Measurements from ENCODE around the gene CWF19L1.
A peak's percentile ranks its signal among the peaks of the same experiment; 100 is the strongest.

DNA sequence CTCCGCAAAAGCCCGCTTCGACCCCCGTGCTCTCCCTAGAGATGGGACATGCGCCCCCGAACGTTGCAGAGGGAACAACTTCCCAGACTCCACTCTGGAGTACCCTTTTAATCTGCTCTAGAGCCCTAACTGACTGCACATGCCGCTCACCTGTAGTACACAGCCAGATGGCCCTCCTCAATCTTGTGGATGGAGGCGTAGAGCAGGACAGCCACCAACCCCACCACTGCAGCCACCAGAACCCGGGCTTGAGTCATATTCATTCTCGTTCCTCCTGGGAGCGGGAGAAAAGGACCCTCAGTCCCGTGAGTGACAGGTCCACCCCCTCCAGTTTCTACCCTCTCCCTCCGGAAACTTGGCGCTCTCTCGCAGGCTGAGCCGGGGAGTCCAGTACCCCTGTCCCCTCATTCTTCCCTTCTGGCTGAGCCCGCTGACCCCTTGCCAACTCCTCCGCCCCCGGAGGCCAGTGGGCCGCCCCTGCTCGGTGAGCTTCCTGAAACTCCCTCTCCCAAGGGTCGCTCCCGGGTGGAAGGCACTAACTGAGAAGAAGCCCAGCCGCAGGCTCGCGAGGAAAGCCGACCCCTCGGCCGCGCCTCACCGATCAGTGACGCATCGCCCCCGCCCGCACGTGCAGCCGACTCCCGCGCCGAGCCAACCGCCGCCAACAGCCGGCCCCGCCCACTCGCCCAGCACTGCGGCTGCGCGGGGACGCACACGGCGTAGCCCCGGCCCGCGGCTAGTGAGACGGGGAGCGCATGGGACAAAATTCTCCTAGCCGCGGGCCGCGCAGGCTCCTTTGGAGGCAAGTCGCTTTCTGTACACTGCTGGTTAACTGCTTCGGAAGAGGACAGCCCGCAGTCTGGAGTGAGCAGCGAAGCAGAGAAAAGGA is 81.8 kb downstream of the CWF19L1 start, which contains the start of gene ERLIN1:
- no peak for TF ChIP-seq CTCF (conservative IDR thresholded peaks at IDR 0.05)
- TF ChIP-seq ZFX (IDR thresholded peaks at IDR 0.05) = peak; percentile 25; the same call in 1 of the 2 replicates
